PC-3 (cell line): ENCODE results near the gene PLCB2. TPM values are rescaled to one million over a fixed set of nuclear protein-coding genes. Genes with fewer than 3 reads are reported as not detected.

Experiments
- ATAC-seq: fragments of 200-7000 bp; cut with Tn5 transposase; 2 replicates; pipeline ENCODE4 v1.9.1; 2020; ENCODE audit warnings: mild to moderate bottlenecking, moderate library complexity
- BruUV-seq: library from RNA; stranded (reverse); fragments of 400-500 nt; replicated peaks from 2 replicates; lab custom pipeline; 2021; lab: Mats Ljungman, UMichigan
- CTCF ChIA-PET: fragments of 300-600 bp; sonication (Branson Sonifier 250); formaldehyde crosslinking; loops from one replicate; lab custom pipeline; 2022; ENCODE audit warnings: antibody characterized with exemption; lab: Charles Lee
- POLR2A ChIA-PET: fragments of 300-600 bp; sonication (Branson Sonifier 250); formaldehyde crosslinking; loops from one replicate; lab custom pipeline; 2022; ENCODE audit warnings: antibody characterized with exemption; ENCODE audit not compliant: unreplicated experiment; lab: Charles Lee
- DNase-seq: peaks from one replicate; pipeline ENCODE4 v3.0.0-alpha.2; 2015
- H2AFZ ChIP-seq: fragments of 300-600 bp; sonication (generic); 2 replicates; pipeline ENCODE4 v1.6.0; 2016; ENCODE audit warnings: antibody characterized with exemption, low read length
- H3F3A ChIP-seq: fragments of 300-600 bp; sonication (generic); one replicate; pipeline ENCODE4 v1.6.0; 2017; ENCODE audit warnings: antibody characterized with exemption, low read length, control low read depth, mild to moderate bottlenecking; ENCODE audit not compliant: unreplicated experiment
- H3K27ac ChIP-seq: fragments of 300-600 bp; sonication (generic); 2 replicates; pipeline ENCODE4 v1.5.1; 2016; ENCODE audit warnings: mild to moderate bottlenecking, low read length
- H3K27me3 ChIP-seq: fragments of 300-600 bp; sonication (generic); 2 replicates; pipeline ENCODE4 v1.6.1; 2016; ENCODE audit warnings: low read length, mixed read lengths
- H3K36me3 ChIP-seq: fragments of 300-600 bp; sonication (generic); 2 replicates; pipeline ENCODE4 v1.6.1; 2016; ENCODE audit warnings: low read depth, mixed run types, low read length, mixed read lengths
- H3K4me1 ChIP-seq: fragments of 300-600 bp; sonication (generic); 2 replicates; pipeline ENCODE4 v1.5.1; 2016; ENCODE audit warnings: low read length; ENCODE audit not compliant: insufficient read depth
- H3K4me2 ChIP-seq: fragments of 300-600 bp; sonication (generic); 2 replicates; pipeline ENCODE4 v1.6.0; 2016; ENCODE audit warnings: low read length
- H3K4me3 ChIP-seq: fragments of 300-600 bp; sonication (generic); 2 replicates; pipeline ENCODE4 v1.5.1; 2016; ENCODE audit warnings: mild to moderate bottlenecking, low read length, mixed read lengths
- H3K79me2 ChIP-seq: fragments of 300-600 bp; sonication (generic); 2 replicates; pipeline ENCODE4 v1.6.1; 2017; ENCODE audit warnings: low read length, mixed read lengths
- H3K9ac ChIP-seq: fragments of 300-600 bp; sonication (generic); 2 replicates; pipeline ENCODE4 v1.6.0; 2016; ENCODE audit warnings: mild to moderate bottlenecking, low read length
- H3K9me2 ChIP-seq: fragments of 300-600 bp; sonication (generic); replicated peaks from 2 replicates; pipeline ENCODE4 v1.6.1; 2016; ENCODE audit warnings: mixed run types, low read length, mixed read lengths
- H3K9me3 ChIP-seq: fragments of 300-600 bp; sonication (generic); 2 replicates; pipeline ENCODE4 v1.6.1; 2016; ENCODE audit warnings: low read length, mixed read lengths
- H4K20me1 ChIP-seq: fragments of 300-600 bp; sonication (generic); 2 replicates; pipeline ENCODE4 v1.6.1; 2016; ENCODE audit warnings: low read length, mixed read lengths
- CTCF ChIP-seq: fragments of 300-600 bp; sonication (generic); conservative IDR thresholded peaks from 2 replicates; pipeline ENCODE4 v1.5.1; 2017; ENCODE audit warnings: antibody characterized with exemption, low read depth, mild to moderate bottlenecking, low read length
- EZH2 ChIP-seq: fragments of 300-600 bp; sonication (generic); IDR thresholded peaks from one replicate; pipeline ENCODE4 v1.6.1; 2017; ENCODE audit warnings: antibody characterized with exemption, mild to moderate bottlenecking, low read length; ENCODE audit not compliant: unreplicated experiment
- EZH2phosphoT487 ChIP-seq: fragments of 300-600 bp; sonication (generic); IDR thresholded peaks from 2 replicates; pipeline ENCODE4 v1.6.1; 2018; ENCODE audit warnings: mild to moderate bottlenecking, antibody characterized with exemption, low read length, borderline replicate concordance
- intact Hi-C: fragments of 100-400 bp; cut with micrococcal nuclease; formaldehyde crosslinking; loops from 2 replicates; pipeline ENCODE4 v1.9.0; 2023
- total RNA-seq: library from RNA; depleted of rRNA; stranded (reverse); fragments of >200 nt; gene quantifications from 2 replicates; pipeline ENCODE4 v1.2.3, GENCODE V29; 2014

The PLCB2 gene
- total RNA-seq, 1 experiment from 2014 or later = 3.2 TPM

GRCh38 chr15:40250771-40251483 is 56.8 kb downstream of the PLCB2 start:
- Histone ChIP-seq H3K9me3 (no peaks in the 10 kb centered on the region), H4K20me1 (no peaks in the 10 kb centered on the region), H3F3A (peaks cover 6% of the 10 kb centered on the region), H3K27me3 (no peaks in the 10 kb centered on the region), H3K79me2 (peaks cover 17% of the 10 kb centered on the region), H3K4me2 (no peak overlapping the region), H3K27ac (no peak overlapping the region), H3K4me1 (peaks cover 38% of the 10 kb centered on the region), H2AFZ (no peak overlapping the region), H3K9ac (no peak overlapping the region), H3K9me2 (no peaks in the 10 kb centered on the region), H3K4me3 (no peak overlapping the region), H3K36me3 (no peaks in the 10 kb centered on the region)
- CTCF ChIA-PET = interaction anchor here (0.5 kb wide), 1 partner anchor 24 kb away, joined by 3 read pairs; no protein-coding TSS in a partner anchor
- ATAC-seq (no peak), DNase-seq (no peak)
- BruUV-seq = no TSS peak
- intact Hi-C loops = no loop called here
- POLR2A ChIA-PET = interaction anchor here (0.7 kb wide), 1 partner anchor 12 kb away, joined by 7 read pairs; the partner anchor contains the start of gene PAK6
- TF ChIP-seq EZH2 (no peak), EZH2phosphoT487 (no peak), CTCF (no peak)

DNA sequence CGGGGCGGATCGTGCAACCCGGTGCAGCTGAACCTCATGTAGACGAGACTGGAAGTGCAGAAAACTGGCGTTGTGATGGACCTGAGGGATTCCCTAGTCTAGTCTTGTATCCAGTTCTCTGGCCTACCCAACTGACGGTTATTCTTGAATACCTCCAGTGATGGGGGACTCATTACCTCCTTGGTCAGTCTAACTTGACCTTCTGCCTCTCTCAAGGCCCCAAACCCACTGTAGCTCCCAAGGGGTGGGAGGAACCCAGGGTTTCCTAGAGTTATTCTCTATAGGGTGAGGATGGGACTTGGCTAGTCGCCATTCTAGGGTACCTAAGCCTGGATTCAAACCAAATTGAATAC is 57.5 kb downstream of the PLCB2 start:
- H3K9me3 ChIP-seq = no peaks in the 10 kb centered on the region

More for the DNA sequence above, 57.5 kb downstream of the PLCB2 start:
- ChIA-PET CTCF (interaction anchor here (0.9 kb wide), 1 partner anchor 25 kb away, joined by 3 read pairs; no protein-coding TSS in a partner anchor), POLR2A (interaction anchor here (0.7 to 0.9 kb wide), 2 partner anchors 11 to 12 kb away, joined by 3 to 7 read pairs; partner anchors contain the start of gene PAK6)
- H2AFZ ChIP-seq = no peak overlapping the region
- no peak for ATAC-seq
- no peak for DNase-seq
- H3K27ac ChIP-seq = no peak overlapping the region
- H3K9ac ChIP-seq = no peak overlapping the region
- no peaks in the 10 kb centered on the region for H3K9me2 ChIP-seq
- H4K20me1 ChIP-seq = no peaks in the 10 kb centered on the region
- intact Hi-C loops = no loop called here
- H3K4me3 ChIP-seq = no peak overlapping the region
- H3K4me2 ChIP-seq = peak overlapping the region; percentile 60; the same call in 1 of the 2 replicates
- peaks cover 17% of the 10 kb centered on the region for H3K79me2 ChIP-seq
- no TSS peak for BruUV-seq
- no peaks in the 10 kb centered on the region for H3K27me3 ChIP-seq
- peaks cover 6% of the 10 kb centered on the region for H3F3A ChIP-seq
- no peak for TF ChIP-seq CTCF
- no peak for TF ChIP-seq EZH2phosphoT487
- TF ChIP-seq EZH2 = no peak
- no peaks in the 10 kb centered on the region for H3K36me3 ChIP-seq
- H3K4me1 ChIP-seq = peaks cover 45% of the 10 kb centered on the region
